Glomerular endothelial cell (primary cell): ENCODE results near the gene LMTK2. TPM values are rescaled to one million over a fixed set of nuclear protein-coding genes. Genes with fewer than 3 reads are reported as not detected.

ENCODE experiments used
- DNase-seq: peaks from one replicate; pipeline ENCODE4 v3.0.0-alpha.2; 2011; ENCODE audit warnings: low read depth, low spot score; ENCODE audit errors: extremely low read depth
- total RNA-seq: library from RNA; depleted of rRNA; stranded (reverse); fragments of >200 nt; gene quantifications from 2 replicates; pipeline ENCODE4 v1.2.3, GENCODE V29; 2015

Gene LMTK2
- total RNA-seq, 1 donor from 2014 or later: 14.6 TPM

- no peak for DNase-seq
Measured at GRCh38 chr7:98252425-98253054, 145.9 kb downstream of the LMTK2 start.

- no peak for DNase-seq
Measured at GRCh38 chr7:98254516-98254915, 147.9 kb downstream of the LMTK2 start.

- DNase-seq: no peak
Measured at GRCh38 chr7:98254951-98255610, 148.4 kb downstream of the LMTK2 start.

- DNase-seq: no peak
Measured at GRCh38 chr7:98256431-98256830, 149.8 kb downstream of the LMTK2 start.

GRCh38 chr7:98257701-98258100, 151.0 kb downstream of the LMTK2 start:
- DNase-seq: no peak

Other genes starting within 250 kb of the LMTK2 start
- gene ASNS, start 234.5 kb upstream of the LMTK2 start, total RNA-seq: 5.5 and 21.2 TPM in 2 replicates
- gene OCM2, start 116.7 kb upstream of the LMTK2 start, total RNA-seq: not detected in 2 replicates
- 0.53 and 0.68 TPM in 2 replicates for gene BHLHA15, start 104.6 kb downstream of the LMTK2 start, total RNA-seq
- gene TECPR1, start 145.4 kb downstream of the LMTK2 start, total RNA-seq: 59.3 and 66.3 TPM in 2 replicates
- gene BRI3, start 174.8 kb downstream of the LMTK2 start, total RNA-seq: 107 and 140 TPM in 2 replicates